HCEC 1CT (cell line): Measurements from ENCODE around the gene CFAP54.

Source experiments
- DNase-seq: peaks from one replicate; pipeline ENCODE4 v3.0.0-alpha.2; 2017

CFAP54 gene

GRCh38 chr12:96846293-96846692 lies 356.9 kb downstream of the CFAP54 start:
- DNase-seq, result no peak

- DNase-seq, result no peak
Observed at GRCh38 chr12:96850676-96851075, 361.3 kb downstream of the CFAP54 start.

GRCh38 chr12:96858162-96858561 lies 368.8 kb downstream of the CFAP54 start:
- no peak for DNase-seq

GRCh38 chr12:96861656-96862055 lies 372.3 kb downstream of the CFAP54 start:
- DNase-seq, result no peak

- DNase-seq, result no peak
Observed at GRCh38 chr12:96862326-96862725, 372.9 kb downstream of the CFAP54 start.

- no peak for DNase-seq
Observed at GRCh38 chr12:96864335-96864734, 375.0 kb downstream of the CFAP54 start.

- DNase-seq, result no peak
Observed at GRCh38 chr12:96866801-96867590, 377.6 kb downstream of the CFAP54 start.

- DNase-seq, result no peak
Observed at GRCh38 chr12:96870946-96871345, 381.6 kb downstream of the CFAP54 start.

GRCh38 chr12:96872961-96873360 lies 383.6 kb downstream of the CFAP54 start:
- no peak for DNase-seq

GRCh38 chr12:96874211-96874610 lies 384.8 kb downstream of the CFAP54 start:
- no peak for DNase-seq

GRCh38 chr12:96876966-96877365 lies 387.6 kb downstream of the CFAP54 start:
- peak; percentile 59 for DNase-seq

GRCh38 chr12:96878704-96879103 lies 389.3 kb downstream of the CFAP54 start:
- peak; percentile 30 for DNase-seq

GRCh38 chr12:96879301-96879700 lies 389.9 kb downstream of the CFAP54 start:
- no peak for DNase-seq

GRCh38 chr12:96880220-96880619 lies 390.8 kb downstream of the CFAP54 start:
- DNase-seq, result no peak

- no peak for DNase-seq
Observed at GRCh38 chr12:96881608-96882007, 392.2 kb downstream of the CFAP54 start.

GRCh38 chr12:96882862-96883261 lies 393.5 kb downstream of the CFAP54 start:
- peak; percentile 84 for DNase-seq

GRCh38 chr12:96883571-96883970 lies 394.2 kb downstream of the CFAP54 start:
- peak; percentile 36 for DNase-seq

GRCh38 chr12:96886998-96887677 lies 397.8 kb downstream of the CFAP54 start:
- DNase-seq, result no peak

- peak; percentile 74 for DNase-seq
Observed at GRCh38 chr12:96889273-96889933, 400.0 kb downstream of the CFAP54 start.

GRCh38 chr12:96890331-96890730 lies 401.0 kb downstream of the CFAP54 start:
- DNase-seq, result no peak

- no peak for DNase-seq
Observed at GRCh38 chr12:96892104-96892503, 402.7 kb downstream of the CFAP54 start.

- no peak for DNase-seq
Observed at GRCh38 chr12:96897421-96897820, 408.0 kb downstream of the CFAP54 start.

- DNase-seq, result no peak
Observed at GRCh38 chr12:96901175-96901574, 411.8 kb downstream of the CFAP54 start.

GRCh38 chr12:96902076-96902475 lies 412.7 kb downstream of the CFAP54 start:
- DNase-seq, result peak; percentile 50
